Measurements from ENCODE around the gene BSDC1.

GRCh38 chr1:32388641-32389040 lies 5.6 kb downstream of the BSDC1 start:
- TF ChIP-seq POLR2AphosphoS5 (IDR thresholded peaks at IDR 0.05) (no peak), CTCF (IDR thresholded peaks at IDR 0.05; ENCODE audit: poor library complexity, severe bottlenecking) (no peak), TAF1 (IDR thresholded peaks at IDR 0.05; ENCODE audit: low read depth) (no peak)
